HG02840 (cell line): ENCODE measurements around the gene RASL12.
"Not testable (repeated sequence)": the region's sequence is repeated elsewhere in the genome, so short reads cannot be mapped to it uniquely, and the experiment has no call there.

ENCODE experiments used
- ATAC-seq: cut with Tn5 transposase; IDR thresholded peaks from one replicate; pipeline ENCODE4 v1.9.1; 2021; ENCODE audit warnings: mild to moderate bottlenecking, moderate library complexity, moderate number of reproducible peaks; ENCODE audit not compliant: unreplicated experiment, low FRiP score

Gene RASL12

GRCh38 chr15:65032801-65033537 lies 34.8 kb downstream of the RASL12 start:
- no peak for ATAC-seq

GRCh38 chr15:65029736-65030208 lies 38.0 kb downstream of the RASL12 start:
- no peak for ATAC-seq

GRCh38 chr15:65028921-65029735 lies 38.7 kb downstream of the RASL12 start, which contains the start of gene MTFMT:
MTFMT (minus strand) TSS chr15:65029639; CDS start chr15:65029613, 26 bp downstream.
- peak; percentile 60 for ATAC-seq

- ATAC-seq, result no peak
Measured at GRCh38 chr15:65028338-65028737, 39.5 kb downstream of the RASL12 start.

GRCh38 chr15:65027593-65027992 lies 40.2 kb downstream of the RASL12 start:
- no peak for ATAC-seq

GRCh38 chr15:65026756-65027155 lies 41.0 kb downstream of the RASL12 start:
- ATAC-seq, result no peak

- no peak for ATAC-seq
Measured at GRCh38 chr15:65021488-65021887, 46.3 kb downstream of the RASL12 start.

GRCh38 chr15:65020419-65020818 lies 47.4 kb downstream of the RASL12 start:
- no peak for ATAC-seq

GRCh38 chr15:65011198-65011597 lies 56.6 kb downstream of the RASL12 start:
- not testable (repeated sequence) for ATAC-seq

GRCh38 chr15:65008983-65009382 lies 58.8 kb downstream of the RASL12 start:
- ATAC-seq, result no peak

GRCh38 chr15:65006876-65007275 lies 60.9 kb downstream of the RASL12 start:
- ATAC-seq, result no peak

- ATAC-seq, result no peak
Measured at GRCh38 chr15:65004993-65005392, 62.8 kb downstream of the RASL12 start.
